Measurements from ENCODE around the gene CLIC4. TPM values are rescaled to one million over a fixed set of nuclear protein-coding genes. Genes with fewer than 3 reads are reported as not detected.

CLIC4 gene
- 47.2 and 52.6 TPM in 2 replicates for total RNA-seq (2013; cell fraction: nucleolus; rRNA removed)
- total RNA-seq (2014; rRNA removed) (58.7 and 75.0 TPM in 2 replicates), total RNA-seq (2014; rRNA removed; fragmentation: Illumina TruSeq; extraction: Trizol) (79.4 and 81.4 TPM in 2 replicates), total RNA-seq (2021) (107 and 112 TPM in 2 replicates), polyA plus RNA-seq (2011; rRNA removed) (50.2 and 59.5 TPM in 2 replicates), polyA plus RNA-seq (2014; fragmentation: Illumina TruSeq; extraction: Trizol) (92.6 and 119 TPM in 2 replicates), polyA plus RNA-seq (2014; fragmentation: Nextera tagmentation; extraction: Ambion mirVana) (10 to 100 TPM; 20.4 to 26.5 TPM), polyA plus RNA-seq (2014; rRNA removed) (44.1 and 59.9 TPM in 2 replicates), polyA plus RNA-seq (2016; fragmentation: Nextera tagmentation; extraction: Ambion mirVana) (100 to 1,000 TPM in 1 of 2 experiments, 10 to 100 TPM in 1; 97.9 to 102 TPM), polyA minus RNA-seq (2011; rRNA and poly(A)+ RNA removed) (17.1 and 23.8 TPM in 2 replicates), Bru-seq, nascent RNA (percentile 89 among the genes with signal in this experiment), BruChase-seq, experiment 1, labeled RNA remaining after a 6-hour chase (percentile 91 among the genes with signal in this experiment), BruChase-seq, experiment 2, labeled RNA remaining after a 2-hour chase (percentile 89 among the genes with signal in this experiment)
- 17.7 TPM for polyA plus RNA-seq (2011; ENCODE audit: low read depth)
- 24.1 and 32.8 TPM in 2 replicates for polyA plus RNA-seq (2011; cell fraction: cytosol; rRNA removed)
- polyA plus RNA-seq (2011; cell fraction: nucleus; rRNA removed): 18.8 and 20.0 TPM in 2 replicates
- polyA plus RNA-seq (2012): 35.1 and 43.5 TPM in 2 replicates
- polyA minus RNA-seq (2011; cell fraction: cytosol; rRNA and poly(A)+ RNA removed): 18.4 and 21.4 TPM in 2 replicates
- polyA minus RNA-seq (2011; cell fraction: nucleus; rRNA and poly(A)+ RNA removed): 10.4 and 16.9 TPM in 2 replicates
- long read RNA-seq, experiment 1, full-length matches to known transcripts: 34 of 41 reads
- long read RNA-seq, experiment 1, partial matches to known transcripts: 0 of 41 reads
- long read RNA-seq, experiment 1, other reads (novel, unspliced or antisense): 7 of 41 reads
- long read RNA-seq, experiment 2, full-length matches to known transcripts: 95 of 128 reads
- long read RNA-seq, experiment 2, partial matches to known transcripts: 0 of 128 reads
- long read RNA-seq, experiment 2, other reads (novel, unspliced or antisense): 33 of 128 reads

GRCh38 chr1:24744911-24745710, at the start of gene CLIC4:
Gene CLIC4, plus strand, starts transcription at chr1:24745447. Its CDS starts 107 bp downstream, at chr1:24745554.
- SMC1A ChIA-PET (ENCODE audit: uncharacterized antibody, unreplicated experiment): interaction anchor here (0.8 to 9.5 kb wide), 16 partner anchors 11 to 98 kb away, joined by 3 to 174 read pairs (median 9); no protein-coding TSS in a partner anchor
- H2AFZ ChIP-seq (ENCODE audit: control insufficient read depth, low read depth, low read length): peak within 1 kb of the TSS; percentile 80
- peaks cover 40% of the 10 kb centered on the region for H3K79me2 ChIP-seq (ENCODE audit: control insufficient read depth, insufficient read depth, low read length)
- BruUV-seq (replicated peaks): no TSS peak
- H4K20me1 ChIP-seq (ENCODE audit: control insufficient read depth, insufficient read depth): no peaks in the 10 kb centered on the region; the same call in 1 of the 2 replicates
- H3K9me3 ChIP-seq (replicated peaks; ENCODE audit: control insufficient read depth, insufficient read depth, low read length): no peaks in the 10 kb centered on the region
- RAD21 ChIA-PET (ENCODE audit: unreplicated experiment): interaction anchor here (0.5 to 6.6 kb wide), 28 partner anchors 9 to 980 kb away, joined by 3 to 120 read pairs (median 4); partner anchors contain the start of gene NIPAL3
- intact Hi-C loops (cut with micrococcal nuclease; ENCODE audit: unreplicated experiment) (loop anchor here (1.0 to 5.0 kb wide), 3 partner anchors 40 to 287 kb away; partner anchors contain the start of gene SRRM1), in situ Hi-C loops (cut with MboI) (no loop called here)
- H3K4me1 ChIP-seq (ENCODE audit: control insufficient read depth, insufficient read depth, low read length): peaks cover 34% of the 10 kb centered on the region
- H3K27ac ChIP-seq (ENCODE audit: control insufficient read depth, insufficient read depth): peak within 1 kb of the TSS; percentile 76
- ATAC-seq: peak; percentile 78
- POLR2A ChIA-PET: interaction anchor here (0.7 to 5.1 kb wide), 23 partner anchors 11 to 487 kb away, joined by 3 to 72 read pairs (median 5); partner anchors contain the start of gene SYF2
- peak; percentile 94 for DNase-seq (ENCODE audit: low read depth, low spot score)
- no peaks in the 10 kb centered on the region for H3K27me3 ChIP-seq (replicated peaks in 1 of 2; ENCODE audit: control insufficient read depth in 2 of 2, insufficient read depth in 2 of 2, low read length in 1 of 2)
- under 1% methylated on average over 62 of the region's 80 CpGs for WGBS (ENCODE audit: insufficient coverage, insufficient replicate concordance, low lambda C conversion rate, missing lambda C conversion rate)
- H3K4me3 ChIP-seq: peak within 1 kb of the TSS; percentile 77
- H3K9ac ChIP-seq (ENCODE audit: control insufficient read depth, insufficient read depth, low read length): peak within 1 kb of the TSS; percentile 75
- CTCF ChIA-PET: interaction anchor here (1.0 to 6.4 kb wide), 26 partner anchors 10 to 354 kb away, joined by 3 to 122 read pairs (median 5); no protein-coding TSS in a partner anchor
- peak within 1 kb of the TSS; percentile 88 for H3K4me2 ChIP-seq (ENCODE audit: control insufficient read depth, insufficient read depth)
- H3K36me3 ChIP-seq (ENCODE audit: control insufficient read depth in 2 of 2, insufficient read depth in 2 of 2, low read length in 1 of 2): no peaks in the 10 kb centered on the region
- peak; percentile 95 for FAIRE-seq
- TF ChIP-seq POLR2AphosphoS5 (IDR thresholded peaks at IDR 0.05; ENCODE audit: low read length) (peak; percentile 59; the same call in 1 of the 2 replicates), STAT3 (IDR thresholded peaks at IDR 0.05; ENCODE audit: low read depth, low read length) (no peak), NR2F1 (conservative IDR thresholded peaks at IDR 0.05) (peak; percentile 1), FOXK2 (IDR thresholded peaks at IDR 0.05) (no peak), CHD2 (IDR thresholded peaks at IDR 0.05; ENCODE audit: borderline replicate concordance, low read depth, low read length) (peak; percentile 68), TBL1XR1 (IDR thresholded peaks at IDR 0.05; ENCODE audit: low read depth, low read length) (no peak), SREBF1 (IDR thresholded peaks at IDR 0.05; ENCODE audit: low read length) (no peak), YY1 (IDR thresholded peaks at IDR 0.05; ENCODE audit: low read depth, low read length) (peak; percentile 23; the same call in 1 of the 2 replicates), NRF1 (conservative IDR thresholded peaks at IDR 0.05; ENCODE audit: low read depth, low read length) (peak; percentile 81), TCF3 (IDR thresholded peaks at IDR 0.05; ENCODE audit: borderline replicate concordance, insufficient read depth, low read depth, low read length) (peak; percentile 83), ZNF687 (IDR thresholded peaks at IDR 0.05) (no peak; the same call in none of the 2 replicates), RAD51 (IDR thresholded peaks at IDR 0.05) (peak; percentile 54; the same call in 1 of the 2 replicates), SREBF2 (IDR thresholded peaks at IDR 0.05; ENCODE audit: low read length) (no peak), ZZZ3 (IDR thresholded peaks at IDR 0.05; ENCODE audit: control insufficient read depth, insufficient read length, low read depth) (no peak), SPI1 (IDR thresholded peaks at IDR 0.05; ENCODE audit: borderline replicate concordance, insufficient read depth, low read depth, low read length) (no peak)
